IMR-90 (cell line): ENCODE data around the gene KMT2B. TPM values are rescaled to one million over a fixed set of nuclear protein-coding genes. Genes with fewer than 3 reads are reported as not detected.

ENCODE experiments used
- ATAC-seq: fragments of 200-7000 bp; cut with Tn5 transposase; 2 replicates; pipeline ENCODE4 v1.9.1; 2020; ENCODE audit warnings: low read depth, mild to moderate bottlenecking, moderate library complexity
- BruUV-seq: library from RNA; stranded (reverse); fragments of 400-500 nt; replicated peaks from 2 replicates; lab custom pipeline; 2021; lab: Mats Ljungman, UMichigan
- CTCF ChIA-PET: fragments of 300-600 bp; formaldehyde crosslinking; extraction: SDS; loops from one replicate; lab custom pipeline; 2021; ENCODE audit warnings: antibody characterized with exemption; lab: Yijun Ruan, JAX
- POLR2A ChIA-PET: fragments of 300-600 bp; sonication (Branson Sonifier 250); formaldehyde crosslinking; loops from one replicate; lab custom pipeline; 2022; ENCODE audit warnings: antibody characterized with exemption; ENCODE audit not compliant: unreplicated experiment; lab: Charles Lee
- DNase-seq: peaks from one replicate; pipeline ENCODE4 v3.0.0; 2013
- H2AFZ ChIP-seq: replicated peaks from 2 replicates; pipeline ENCODE3; 2013; ENCODE audit warnings: low read length, mild to moderate bottlenecking; ENCODE audit not compliant: poor library complexity
- H2AK5ac ChIP-seq: 2 replicates; pipeline ENCODE4 v1.6.1; 2013; ENCODE audit warnings: low read depth, low read length, inconsistent platforms
- H2AK9ac ChIP-seq: replicated peaks from 2 replicates; pipeline ENCODE3; 2013; ENCODE audit warnings: mild to moderate bottlenecking, low read depth, low read length, moderate library complexity; ENCODE audit not compliant: poor library complexity
- H2BK120ac ChIP-seq: 2 replicates; pipeline ENCODE4 v1.6.1; 2013; ENCODE audit warnings: low read depth, low read length, inconsistent platforms
- H2BK15ac ChIP-seq: 3 replicates; pipeline ENCODE4 v1.6.1; 2013; ENCODE audit warnings: low read depth, low read length, inconsistent platforms
- H2BK20ac ChIP-seq: 2 replicates; pipeline ENCODE4 v1.6.1; 2013; ENCODE audit warnings: low read depth, mild to moderate bottlenecking, inconsistent platforms, low read length, moderate library complexity
- H2BK5ac ChIP-seq: 2 replicates; pipeline ENCODE4 v1.6.1; 2013; ENCODE audit warnings: mild to moderate bottlenecking, low read depth, low read length, inconsistent platforms; ENCODE audit not compliant: poor library complexity, severe bottlenecking
- H3K14ac ChIP-seq: replicated peaks from 2 replicates; pipeline ENCODE4 v1.6.1; 2013; ENCODE audit warnings: low read depth, low read length, inconsistent platforms
- H3K18ac ChIP-seq: 2 replicates; pipeline ENCODE4 v1.6.1; 2013; ENCODE audit warnings: low read depth, low read length, control low read depth
- H3K23ac ChIP-seq: 2 replicates; pipeline ENCODE4 v1.6.1; 2013; ENCODE audit warnings: low read depth, low read length, inconsistent platforms
- H3K27ac ChIP-seq: 2 replicates; pipeline ENCODE4 v1.5.1; 2013; ENCODE audit warnings: mild to moderate bottlenecking, control low read depth, low read length; ENCODE audit not compliant: insufficient read depth
- H3K27me3 ChIP-seq: 2 replicates; pipeline ENCODE4 v1.6.1; 2013; ENCODE audit warnings: low read length; ENCODE audit not compliant: control insufficient read depth, insufficient read depth
- H3K36me3 ChIP-seq: 2 replicates; pipeline ENCODE4 v1.6.1; 2013; ENCODE audit warnings: low read length, mixed read lengths; ENCODE audit not compliant: control insufficient read depth, insufficient read depth
- H3K4ac ChIP-seq: 2 replicates; pipeline ENCODE4 v1.6.1; 2013; ENCODE audit warnings: low read depth, low read length, inconsistent platforms
- H3K4me1 ChIP-seq: 2 replicates; pipeline ENCODE4 v1.6.1; 2013; ENCODE audit warnings: low read length, mixed read lengths; ENCODE audit not compliant: control insufficient read depth, insufficient read depth
- H3K4me2 ChIP-seq: 2 replicates; pipeline ENCODE4 v1.6.1; 2013; ENCODE audit warnings: low read depth, mild to moderate bottlenecking, control low read depth, low read length, moderate library complexity
- H3K4me3 ChIP-seq: 2 replicates; pipeline ENCODE4 v1.5.1; 2013; ENCODE audit warnings: low read depth, mild to moderate bottlenecking, control low read depth, low read length, moderate library complexity; ENCODE audit not compliant: insufficient read depth
- H3K56ac ChIP-seq: 2 replicates; pipeline ENCODE4 v1.6.1; 2013; ENCODE audit warnings: low read length, inconsistent platforms; ENCODE audit not compliant: insufficient read depth; ENCODE audit errors: extremely low read depth
- H3K79me1 ChIP-seq, 2 experiments: 2 replicates each; pipeline ENCODE4 v1.6.1; 2013; ENCODE audit warnings: low read length in 2 of 2, inconsistent platforms in 1 of 2, low read depth in 1 of 2
- H3K9ac ChIP-seq: 2 replicates; pipeline ENCODE4 v1.6.1; 2013; ENCODE audit warnings: low read depth, low read length, control low read depth
- H3K9me1 ChIP-seq: 2 replicates; pipeline ENCODE4 v1.6.1; 2013; ENCODE audit warnings: low read length, inconsistent platforms; ENCODE audit not compliant: insufficient read depth
- H3K9me3 ChIP-seq: 2 replicates; pipeline ENCODE4 v1.6.1; 2013; ENCODE audit warnings: low read length; ENCODE audit not compliant: control insufficient read depth, insufficient read depth
- H4K20me1 ChIP-seq: 2 replicates; pipeline ENCODE4 v1.6.1; 2013; ENCODE audit warnings: low read length, inconsistent platforms; ENCODE audit not compliant: insufficient read depth
- H4K5ac ChIP-seq: 2 replicates; pipeline ENCODE4 v1.6.1; 2013; ENCODE audit warnings: mild to moderate bottlenecking, low read depth, low read length, control low read depth
- H4K8ac ChIP-seq, 2 experiments: 2 replicates each; pipeline ENCODE4 v1.6.1; 2013; ENCODE audit warnings: low read depth in 2 of 2, low read length in 2 of 2, control low read depth in 1 of 2, inconsistent platforms in 1 of 2
- H4K91ac ChIP-seq: 2 replicates; pipeline ENCODE4 v1.6.1; 2013; ENCODE audit warnings: low read depth, low read length, inconsistent platforms; ENCODE audit not compliant: insufficient read depth
- BHLHE40 ChIP-seq: fragments of 150-350 bp; IDR thresholded peaks from 2 replicates; pipeline ENCODE4 v1.6.1; 2016; ENCODE audit warnings: mild to moderate bottlenecking, low read depth, low read length
- CEBPB ChIP-seq: IDR thresholded peaks from 2 replicates; pipeline ENCODE4 v1.6.1; 2012; ENCODE audit warnings: low read depth, low read length, improper control_type of control experiment
- CHD1 ChIP-seq: IDR thresholded peaks from 2 replicates; pipeline ENCODE4 v1.6.1; 2012; ENCODE audit warnings: low read depth, low read length, improper control_type of control experiment
- FOS ChIP-seq: fragments of 150-350 bp; IDR thresholded peaks from 2 replicates; pipeline ENCODE4 v1.6.1; 2016; ENCODE audit warnings: low read depth, low read length
- MAFK ChIP-seq: IDR thresholded peaks from 2 replicates; pipeline ENCODE4 v1.6.1; 2012; ENCODE audit warnings: low read depth, low read length, improper control_type of control experiment
- POLR2A ChIP-seq: IDR thresholded peaks from 2 replicates; pipeline ENCODE4 v1.6.1; 2012; ENCODE audit warnings: mild to moderate bottlenecking, low read depth, low read length
- RFX5 ChIP-seq: IDR thresholded peaks from 2 replicates; pipeline ENCODE4 v1.8.0; 2012; ENCODE audit warnings: low read depth, mild to moderate bottlenecking, low read length, moderate library complexity
- WGBS, 2 experiments: methylation state at CpG; one replicate each; pipeline versions ENCODE4 v1.1.5 to v1.1.7; 2013; ENCODE audit warnings: missing lambda C conversion rate in 2 of 2; ENCODE audit not compliant: insufficient read length in 1 of 2; ENCODE audit errors: extremely low coverage in 2 of 2; 5-methylcytosine and 5-hydroxymethylcytosine counted together
- dilution Hi-C: fragments of 300-500 bp; cut with HindIII; formaldehyde crosslinking; loops from one replicate; pipeline ENCODE4 v1.14.3; 2018; ENCODE audit warnings: low sequenced_read_pairs; ENCODE audit not compliant: unreplicated experiment
- in situ Hi-C: fragments of 300-500 bp; cut with MboI; formaldehyde crosslinking; loops from 3 replicates; pipeline ENCODE4 v1.14.3; 2019; ENCODE audit warnings: low sequenced_read_pairs, inconsistent platforms, mixed read lengths
- intact Hi-C: fragments of 100-400 bp; cut with micrococcal nuclease; formaldehyde crosslinking; loops from 2 replicates; pipeline ENCODE4 v1.10.0; 2022
- polyA plus RNA-seq, 3 experiments: library from polyadenylated mRNA; depleted of rRNA; stranded (reverse); fragments of >200 nt; gene quantifications; 2 replicates each; pipeline ENCODE4 v1.2.3, GENCODE V29; 2012; ENCODE audit warnings: low replicate concordance in 1 of 3
- total RNA-seq: library from RNA; depleted of rRNA; stranded (reverse); fragments of >200 nt; gene quantifications from 2 replicates; pipeline ENCODE4 v1.2.3, GENCODE V29; 2012
- TF ChIP-seq, protein P1 (sequence below): conservative IDR thresholded peaks from 2 replicates; pipeline ENCODE4 v1.5.1; 2012; ENCODE audit warnings: mild to moderate bottlenecking, low read depth, low read length, improper control_type of control experiment
- TF ChIP-seq, protein P2 (sequence below): fragments of 150-350 bp; IDR thresholded peaks from 2 replicates; pipeline ENCODE4 v1.6.1; 2016; ENCODE audit warnings: low read depth, mild to moderate bottlenecking, low read length, moderate library complexity, borderline replicate concordance
- TF ChIP-seq, protein P3 (sequence below): fragments of 150-350 bp; IDR thresholded peaks from 2 replicates; pipeline ENCODE4 v1.6.1; 2017; ENCODE audit warnings: mild to moderate bottlenecking, antibody characterized with exemption, low read length, low read depth

Gene KMT2B
- total and polyA plus RNA-seq, 2 of the 4 experiments (the other 2 are of a cell fraction), result 3.0 to 30.7 TPM

DNA sequence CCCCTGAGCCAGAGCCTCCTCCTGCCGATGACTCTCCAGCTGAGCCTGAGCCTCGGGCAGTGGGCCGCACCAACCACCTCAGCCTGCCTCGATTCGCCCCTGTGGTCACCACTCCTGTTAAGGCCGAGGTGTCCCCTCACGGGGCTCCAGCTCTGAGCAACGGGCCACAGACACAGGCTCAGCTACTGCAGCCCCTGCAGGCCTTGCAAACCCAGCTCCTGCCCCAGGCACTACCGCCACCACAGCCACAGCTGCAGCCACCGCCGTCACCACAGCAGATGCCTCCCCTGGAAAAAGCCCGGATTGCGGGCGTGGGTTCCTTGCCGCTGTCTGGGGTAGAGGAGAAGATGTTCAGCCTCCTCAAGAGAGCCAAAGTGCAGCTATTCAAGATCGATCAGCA is 3.6 kb downstream of the KMT2B start:
- no peaks in the 10 kb centered on the region for H3K9me3 ChIP-seq
- no peak overlapping the region for H2BK120ac ChIP-seq
- H4K91ac ChIP-seq, result no peak overlapping the region
- no peak overlapping the region for H3K27ac ChIP-seq
- no peaks in the 10 kb centered on the region; the same call in 1 of the 2 replicates for H3K9me1 ChIP-seq
- in situ Hi-C loops (no loop called here), dilution Hi-C loops (no loop called here), intact Hi-C loops (no loop called here)
- H2AK9ac ChIP-seq, result no peak overlapping the region
- POLR2A ChIA-PET, result no interaction called here
- H3K27me3 ChIP-seq, result no peaks in the 10 kb centered on the region
- BruUV-seq, result no TSS peak
- no peak overlapping the region for H2BK20ac ChIP-seq
- DNase-seq (no peak), ATAC-seq (no peak)
- peaks cover 6% of the 10 kb centered on the region for H3K4me1 ChIP-seq
- peaks cover 16 to 46% of the 10 kb centered on the region in 2 experiments; a peak in 3 of 4 replicates for H3K79me1 ChIP-seq
- no peak overlapping the region for H4K8ac ChIP-seq
- no peak overlapping the region for H2AK5ac ChIP-seq
- no peak overlapping the region for H3K9ac ChIP-seq
- no peak overlapping the region for H2BK15ac ChIP-seq
- TF ChIP-seq CEBPB, result no peak
- TF ChIP-seq CHD1, result no peak
- TF ChIP-seq RFX5, result no peak
- TF ChIP-seq, protein P1, sequence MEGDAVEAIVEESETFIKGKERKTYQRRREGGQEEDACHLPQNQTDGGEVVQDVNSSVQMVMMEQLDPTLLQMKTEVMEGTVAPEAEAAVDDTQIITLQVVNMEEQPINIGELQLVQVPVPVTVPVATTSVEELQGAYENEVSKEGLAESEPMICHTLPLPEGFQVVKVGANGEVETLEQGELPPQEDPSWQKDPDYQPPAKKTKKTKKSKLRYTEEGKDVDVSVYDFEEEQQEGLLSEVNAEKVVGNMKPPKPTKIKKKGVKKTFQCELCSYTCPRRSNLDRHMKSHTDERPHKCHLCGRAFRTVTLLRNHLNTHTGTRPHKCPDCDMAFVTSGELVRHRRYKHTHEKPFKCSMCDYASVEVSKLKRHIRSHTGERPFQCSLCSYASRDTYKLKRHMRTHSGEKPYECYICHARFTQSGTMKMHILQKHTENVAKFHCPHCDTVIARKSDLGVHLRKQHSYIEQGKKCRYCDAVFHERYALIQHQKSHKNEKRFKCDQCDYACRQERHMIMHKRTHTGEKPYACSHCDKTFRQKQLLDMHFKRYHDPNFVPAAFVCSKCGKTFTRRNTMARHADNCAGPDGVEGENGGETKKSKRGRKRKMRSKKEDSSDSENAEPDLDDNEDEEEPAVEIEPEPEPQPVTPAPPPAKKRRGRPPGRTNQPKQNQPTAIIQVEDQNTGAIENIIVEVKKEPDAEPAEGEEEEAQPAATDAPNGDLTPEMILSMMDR, result no peak
- TF ChIP-seq FOS, result no peak
- TF ChIP-seq, protein P2, sequence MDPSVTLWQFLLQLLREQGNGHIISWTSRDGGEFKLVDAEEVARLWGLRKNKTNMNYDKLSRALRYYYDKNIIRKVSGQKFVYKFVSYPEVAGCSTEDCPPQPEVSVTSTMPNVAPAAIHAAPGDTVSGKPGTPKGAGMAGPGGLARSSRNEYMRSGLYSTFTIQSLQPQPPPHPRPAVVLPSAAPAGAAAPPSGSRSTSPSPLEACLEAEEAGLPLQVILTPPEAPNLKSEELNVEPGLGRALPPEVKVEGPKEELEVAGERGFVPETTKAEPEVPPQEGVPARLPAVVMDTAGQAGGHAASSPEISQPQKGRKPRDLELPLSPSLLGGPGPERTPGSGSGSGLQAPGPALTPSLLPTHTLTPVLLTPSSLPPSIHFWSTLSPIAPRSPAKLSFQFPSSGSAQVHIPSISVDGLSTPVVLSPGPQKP, result no peak
- no peak for TF ChIP-seq POLR2A
- no peak for TF ChIP-seq MAFK
- TF ChIP-seq, protein P3, sequence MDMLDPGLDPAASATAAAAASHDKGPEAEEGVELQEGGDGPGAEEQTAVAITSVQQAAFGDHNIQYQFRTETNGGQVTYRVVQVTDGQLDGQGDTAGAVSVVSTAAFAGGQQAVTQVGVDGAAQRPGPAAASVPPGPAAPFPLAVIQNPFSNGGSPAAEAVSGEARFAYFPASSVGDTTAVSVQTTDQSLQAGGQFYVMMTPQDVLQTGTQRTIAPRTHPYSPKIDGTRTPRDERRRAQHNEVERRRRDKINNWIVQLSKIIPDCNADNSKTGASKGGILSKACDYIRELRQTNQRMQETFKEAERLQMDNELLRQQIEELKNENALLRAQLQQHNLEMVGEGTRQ, result no peak
- no peak for TF ChIP-seq BHLHE40
- H2AFZ ChIP-seq, result no peak overlapping the region
- H3K18ac ChIP-seq, result no peak overlapping the region
- H3K23ac ChIP-seq, result no peak overlapping the region
- no peak overlapping the region for H3K14ac ChIP-seq
- H4K5ac ChIP-seq, result no peak overlapping the region
- peaks cover 29% of the 10 kb centered on the region for H4K20me1 ChIP-seq
- CTCF ChIA-PET, result no interaction called here
- no peak overlapping the region for H3K4ac ChIP-seq
- WGBS, 2 experiments, result 95% methylated on average over 9 of the region's 16 CpGs; no CpG with 5 or more reads in 1 of the 2 experiments
- H3K4me3 ChIP-seq, result no peak overlapping the region
- no peak overlapping the region for H2BK5ac ChIP-seq
- H3K36me3 ChIP-seq, result peaks cover 55% of the 10 kb centered on the region
- no peak overlapping the region for H3K56ac ChIP-seq
- no peak overlapping the region for H3K4me2 ChIP-seq
